H1 (cell line): ENCODE measurements around the gene SHTN1. TPM values are rescaled to one million over a fixed set of nuclear protein-coding genes. Genes with fewer than 3 reads are reported as not detected.

ENCODE experiments used
- CTCF ChIA-PET: fragments of 300-600 bp; sonication (Branson Sonifier 250); formaldehyde crosslinking; loops from one replicate; lab custom pipeline; 2021; ENCODE audit not compliant: partially characterized antibody; lab: Charles Lee
- POLR2A ChIA-PET: fragments of 300-600 bp; sonication (Branson Sonifier 250); formaldehyde crosslinking; loops from one replicate; lab custom pipeline; 2021; ENCODE audit warnings: inconsistent platforms; ENCODE audit not compliant: partially characterized antibody; lab: Charles Lee
- DNase-seq, 2 experiments: peaks; one replicate each; pipeline versions ENCODE4 v3.0.0 to v3.0.0-alpha.2; 2010 to 2022; ENCODE audit warnings: low spot score in 2 of 2, low read depth in 1 of 2, mixed read lengths in 1 of 2
- FAIRE-seq: peaks from 2 replicates; lab custom pipeline; 2011; peaks lifted over from hg19 to GRCh38; lab: Jason Lieb, UNC
- H2AFZ ChIP-seq: 2 replicates; pipeline ENCODE4 v1.8.1; 2012; ENCODE audit warnings: low read length, inconsistent platforms
- H2AK5ac ChIP-seq: 2 replicates; pipeline ENCODE4 v1.6.1; 2013; ENCODE audit warnings: low read depth, low read length
- H2BK120ac ChIP-seq: replicated peaks from 2 replicates; pipeline ENCODE3; 2013; ENCODE audit warnings: low read depth, low read length, inconsistent platforms
- H2BK12ac ChIP-seq: 2 replicates; pipeline ENCODE4 v1.6.1; 2013; ENCODE audit warnings: low read depth, low read length
- H2BK15ac ChIP-seq: 2 replicates; pipeline ENCODE4 v1.6.1; 2013; ENCODE audit warnings: low read length
- H2BK20ac ChIP-seq: 2 replicates; pipeline ENCODE4 v1.6.1; 2013; ENCODE audit warnings: low read length
- H2BK5ac ChIP-seq: 2 replicates; pipeline ENCODE4 v1.6.1; 2013; ENCODE audit warnings: low read depth, low read length
- H3K14ac ChIP-seq: 2 replicates; pipeline ENCODE4 v1.6.1; 2013; ENCODE audit warnings: inconsistent platforms; ENCODE audit not compliant: insufficient read length
- H3K18ac ChIP-seq: 2 replicates; pipeline ENCODE4 v1.6.1; 2013; ENCODE audit warnings: low read length; ENCODE audit errors: extremely low read depth
- H3K23ac ChIP-seq: 2 replicates; pipeline ENCODE4 v1.6.1; 2013; ENCODE audit warnings: inconsistent platforms; ENCODE audit not compliant: insufficient read length
- H3K23me2 ChIP-seq: 2 replicates; pipeline ENCODE4 v1.6.1; 2013; ENCODE audit warnings: low read depth, low read length
- H3K27ac ChIP-seq: 2 replicates; pipeline ENCODE4 v1.6.1; 2011; ENCODE audit warnings: low read depth, low read length, inconsistent platforms
- H3K27me3 ChIP-seq, 4 experiments: replicated peaks in 1 of 4; 1 replicate in 1 of 4; 2 replicates in 3 of 4; pipeline versions ENCODE4 v1.6.1 to v1.8.1; 2011 to 2013; ENCODE audit warnings: low read length in 3 of 4, mild to moderate bottlenecking in 3 of 4, inconsistent platforms in 2 of 4, mixed read lengths in 2 of 4, moderate library complexity in 1 of 4; ENCODE audit not compliant: control insufficient read depth in 3 of 4, insufficient read depth in 3 of 4; ENCODE audit errors: extremely low read depth in 1 of 4
- H3K36me3 ChIP-seq, 4 experiments: 2 replicates each; pipeline versions ENCODE4 v1.6.1 to v1.8.1; 2011 to 2013; ENCODE audit warnings: mild to moderate bottlenecking in 4 of 4, low read length in 3 of 4, moderate library complexity in 2 of 4, control low read depth in 1 of 4, inconsistent platforms in 1 of 4; ENCODE audit not compliant: insufficient read depth in 4 of 4, control insufficient read depth in 2 of 4
- H3K4ac ChIP-seq: replicated peaks from 2 replicates; pipeline ENCODE3; 2013; ENCODE audit warnings: low read length, low read depth, mixed read lengths, inconsistent platforms; ENCODE audit not compliant: insufficient read length
- H3K4me1 ChIP-seq, 4 experiments: replicated peaks in 1 of 4; 1 replicate in 1 of 4; 2 replicates in 3 of 4; pipeline versions ENCODE4 v1.6.1 to v1.8.1; 2011 to 2013; ENCODE audit warnings: low read length in 3 of 4, inconsistent platforms in 2 of 4, mixed read lengths in 1 of 4; ENCODE audit not compliant: insufficient read depth in 4 of 4, control insufficient read depth in 3 of 4
- H3K4me2 ChIP-seq, 2 experiments: 2 replicates each; pipeline versions ENCODE4 v1.6.1 to v1.8.1; 2011 to 2013; ENCODE audit warnings: low read depth in 2 of 2, low read length in 2 of 2, control low read depth in 1 of 2, inconsistent platforms in 1 of 2, mild to moderate bottlenecking in 1 of 2; ENCODE audit not compliant: insufficient read depth in 1 of 2
- H3K4me3 ChIP-seq, 4 experiments: fragments of 200-600, 300-600 bp in 1 of 4; sonication (generic), shearing (Covaris generic), sonication (Bioruptor Twin) in 1 of 4; 2 replicates each; pipeline versions ENCODE4 v1.5.1 to v1.8.1; 2011 to 2016; ENCODE audit warnings: low read length in 4 of 4, low read depth in 3 of 4, control low read depth in 2 of 4, inconsistent platforms in 2 of 4, mild to moderate bottlenecking in 2 of 4, mixed read lengths in 1 of 4, moderate library complexity in 1 of 4; ENCODE audit not compliant: insufficient read depth in 2 of 4; ENCODE audit errors: extremely low read depth in 1 of 4
- H3K56ac ChIP-seq: replicated peaks from 2 replicates; pipeline ENCODE3; 2013; ENCODE audit warnings: low read depth, mild to moderate bottlenecking, mixed read lengths, low read length, inconsistent platforms; ENCODE audit not compliant: insufficient read length
- H3K79me1 ChIP-seq: 2 replicates; pipeline ENCODE4 v1.6.1; 2013; ENCODE audit warnings: low read depth, low read length, control low read depth
- H3K79me2 ChIP-seq, 2 experiments: 2 replicates each; pipeline versions ENCODE4 v1.6.1 to v1.8.1; 2012 to 2013; ENCODE audit warnings: low read length in 2 of 2, mild to moderate bottlenecking in 2 of 2, inconsistent platforms in 1 of 2; ENCODE audit not compliant: insufficient read depth in 2 of 2, control insufficient read depth in 1 of 2
- H3K9ac ChIP-seq, 4 experiments: replicated peaks in 1 of 4; 1 replicate in 1 of 4; 2 replicates in 3 of 4; pipeline versions ENCODE4 v1.6.1 to v1.8.1; 2011 to 2013; ENCODE audit warnings: low read depth in 3 of 4, low read length in 3 of 4, control low read depth in 2 of 4, mild to moderate bottlenecking in 2 of 4, moderate library complexity in 2 of 4, inconsistent platforms in 1 of 4; ENCODE audit errors: extremely low read depth in 1 of 4
- H3K9me3 ChIP-seq, 2 experiments: 2 replicates each; pipeline versions ENCODE4 v1.6.1 to v1.8.1; 2012 to 2013; ENCODE audit warnings: mild to moderate bottlenecking in 2 of 2, moderate library complexity in 2 of 2, control low read depth in 1 of 2, inconsistent platforms in 1 of 2, low read depth in 1 of 2, low read length in 1 of 2, mixed read lengths in 1 of 2; ENCODE audit not compliant: insufficient read depth in 2 of 2
- H4K20me1 ChIP-seq, 2 experiments: replicated peaks in 1 of 2; 2 replicates each; pipeline versions ENCODE3 to v1.8.1; 2011 to 2013; ENCODE audit warnings: inconsistent platforms in 2 of 2, low read length in 2 of 2, mild to moderate bottlenecking in 1 of 2; ENCODE audit not compliant: insufficient read depth in 2 of 2, control insufficient read depth in 1 of 2
- H4K5ac ChIP-seq: 2 replicates; pipeline ENCODE4 v1.6.1; 2013; ENCODE audit warnings: low read length, low read depth, mixed read lengths, inconsistent platforms; ENCODE audit not compliant: insufficient read length
- H4K8ac ChIP-seq: 2 replicates; pipeline ENCODE4 v1.8.0; 2013; ENCODE audit warnings: mild to moderate bottlenecking, moderate library complexity, low read length, inconsistent platforms; ENCODE audit not compliant: insufficient read depth; ENCODE audit errors: extremely low read depth
- H4K91ac ChIP-seq: replicated peaks from 2 replicates; pipeline ENCODE3; 2013; ENCODE audit warnings: low read length, mixed read lengths, inconsistent platforms; ENCODE audit not compliant: insufficient read length
- BRCA1 ChIP-seq: IDR thresholded peaks from 2 replicates; pipeline ENCODE4 v1.6.1; 2012; ENCODE audit warnings: low read depth, low read length, improper control_type of control experiment
- CBX8 ChIP-seq: fragments of 300-800, 300-1000 bp; sonication (generic); IDR thresholded peaks from 2 replicates; pipeline ENCODE4 v1.7.1; 2016; ENCODE audit warnings: low read depth, low read length, borderline replicate concordance
- CHD2 ChIP-seq: IDR thresholded peaks from 2 replicates; pipeline ENCODE4 v1.6.1; 2012; ENCODE audit warnings: low read length, improper control_type of control experiment
- CREB1 ChIP-seq: IDR thresholded peaks from 2 replicates; pipeline ENCODE4 v1.6.1; 2012; ENCODE audit warnings: inconsistent platforms
- E2F6 ChIP-seq: IDR thresholded peaks from 2 replicates; pipeline ENCODE4 v1.6.1; 2012; ENCODE audit warnings: inconsistent platforms
- EGR1 ChIP-seq: IDR thresholded peaks from 2 replicates; pipeline ENCODE4 v1.6.1; 2011; ENCODE audit warnings: low read depth, low read length, borderline replicate concordance
- EZH2 ChIP-seq: fragments of 200-600 bp; sonication (generic); IDR thresholded peaks from 2 replicates; pipeline ENCODE4 v1.7.1; 2012; ENCODE audit warnings: low read depth, mild to moderate bottlenecking, moderate library complexity, low read length, inconsistent platforms; ENCODE audit not compliant: severe bottlenecking
- HDAC2 ChIP-seq, 2 experiments: fragments of 300-600 bp in 1 of 2; sonication (generic) in 1 of 2; IDR thresholded peaks; 2 replicates each; pipeline ENCODE4 v1.6.1; 2011 to 2012; ENCODE audit warnings: low read depth in 2 of 2, low read length in 2 of 2, mild to moderate bottlenecking in 2 of 2, moderate library complexity in 2 of 2, borderline replicate concordance in 1 of 2, inconsistent platforms in 1 of 2
- KDM1A ChIP-seq: fragments of 200-600, 300-600 bp; sonication (generic); IDR thresholded peaks from 2 replicates; pipeline ENCODE4 v1.7.1; 2016; ENCODE audit warnings: mild to moderate bottlenecking, low read length, borderline replicate concordance
- SP1 ChIP-seq: IDR thresholded peaks from 2 replicates; pipeline ENCODE4 v1.6.1; 2011; ENCODE audit warnings: low read depth, low read length
- TBP ChIP-seq: IDR thresholded peaks from 2 replicates; pipeline ENCODE4 v1.6.1; 2011; ENCODE audit warnings: low read depth, low read length, improper control_type of control experiment
- TCF12 ChIP-seq: IDR thresholded peaks from 2 replicates; pipeline ENCODE4 v1.6.1; 2011; ENCODE audit warnings: low read depth, mild to moderate bottlenecking, low read length
- YY1 ChIP-seq: IDR thresholded peaks from 2 replicates; pipeline ENCODE4 v1.6.1; 2011; ENCODE audit warnings: low read depth, mild to moderate bottlenecking, low read length
- WGBS, 2 experiments: shearing (Covaris generic) in 1 of 2; methylation state at CpG; one replicate each; pipeline versions ENCODE4 v1.1.6 to v1.1.7; 2013 to 2015; ENCODE audit warnings: low lambda C conversion rate in 2 of 2, mixed read lengths in 2 of 2, inconsistent platforms in 1 of 2, low coverage in 1 of 2, missing lambda C conversion rate in 1 of 2; ENCODE audit not compliant: insufficient replicate concordance in 2 of 2, insufficient coverage in 1 of 2, insufficient read length in 1 of 2; ENCODE audit errors: extremely low coverage in 1 of 2, missing lambda C conversion rate in 1 of 2; 5-methylcytosine and 5-hydroxymethylcytosine counted together
- polyA plus RNA-seq, 7 experiments: library from polyadenylated mRNA; depleted of rRNA in 3 of 7; stranded (reverse) in 5 of 7; unstranded in 2 of 7; fragments of >200 nt in 5 of 7; fragments of 200-250 nt in 2 of 7; gene quantifications; 1 replicate in 5 of 7; 2 replicates in 1 of 7; 4 replicates in 1 of 7; pipeline versions ENCODE4 v1.2.1 to v1.2.3, GENCODE V29; 2011 to 2013; ENCODE audit warnings: missing spikeins in 2 of 7, mixed read lengths in 2 of 7
- total RNA-seq: library from RNA; stranded (reverse); fragmentation: NEBNext Ultra II Directional; extraction: Animal tissue kit (Norgen Biotek cat#: 25700); gene quantifications from 2 replicates; pipeline ENCODE4 v1.2.1, GENCODE V29; 2021

The SHTN1 gene
- total and polyA plus RNA-seq, 2 of the 8 experiments (the other 6 are each of a cell fraction or from before 2014, with no cell fraction given) = 3.3 to 12.7 TPM

- no peaks in the 10 kb centered on the region for H4K20me1 ChIP-seq
- no peak overlapping the region for H3K4me3 ChIP-seq
- no peak overlapping the region for H4K91ac ChIP-seq
- no peaks in the 10 kb centered on the region for H3K79me2 ChIP-seq
- H2BK5ac ChIP-seq = no peak overlapping the region
- no peak overlapping the region for H3K23ac ChIP-seq
- no peak overlapping the region for H2BK20ac ChIP-seq
- no peak overlapping the region for H2BK12ac ChIP-seq
- ChIA-PET CTCF (interaction anchor here (1.1 to 1.5 kb wide), 2 partner anchors 13 to 80 kb away, joined by 4 read pairs; no protein-coding TSS in a partner anchor), POLR2A (interaction anchor here (1.9 kb wide), 1 partner anchor 9 kb away, joined by 6 read pairs; no protein-coding TSS in a partner anchor)
- H4K8ac ChIP-seq = no peak overlapping the region
- no peaks in the 10 kb centered on the region for H3K79me1 ChIP-seq
- H4K5ac ChIP-seq = no peak overlapping the region
- H3K4ac ChIP-seq = no peak overlapping the region
- H3K4me2 ChIP-seq = no peak overlapping the region
- no peak overlapping the region for H3K56ac ChIP-seq
- DNase-seq = no peak
- H3K27me3 ChIP-seq = no peaks in the 10 kb centered on the region
- 83% methylated on average over 2 of the region's 2 CpGs; no CpG with 5 or more reads in 1 of the 2 experiments for WGBS, 2 experiments
- H2BK120ac ChIP-seq = no peak overlapping the region
- H3K23me2 ChIP-seq = no peaks in the 10 kb centered on the region
- no peak overlapping the region for H3K9ac ChIP-seq
- H3K36me3 ChIP-seq = no peaks in the 10 kb centered on the region
- peaks cover 0 to 14% (median 7%) of the 10 kb centered on the region in 4 experiments; a peak in 5 of 7 replicates for H3K4me1 ChIP-seq
- no peaks in the 10 kb centered on the region; a peak in 1 of 4 replicates for H3K9me3 ChIP-seq
- H2AFZ ChIP-seq = no peak overlapping the region
- no peak for TF ChIP-seq BRCA1
- no peak for TF ChIP-seq E2F6
- no peak for TF ChIP-seq TBP
- no peak for TF ChIP-seq CBX8
- TF ChIP-seq HDAC2 (IDR thresholded peaks at IDR 0.05; ENCODE audit: borderline replicate concordance in 1 of 2, low read depth in 2 of 2, low read length in 2 of 2) = no peak
- TF ChIP-seq TCF12 = no peak
- no peak for TF ChIP-seq CREB1
- TF ChIP-seq KDM1A = no peak
- no peak for TF ChIP-seq CHD2
- TF ChIP-seq YY1 = no peak
- TF ChIP-seq EZH2 = no peak
- no peak for TF ChIP-seq EGR1
- TF ChIP-seq SP1 = no peak
- H2AK5ac ChIP-seq = no peak overlapping the region
- H2BK15ac ChIP-seq = no peak overlapping the region
- H3K27ac ChIP-seq = no peak overlapping the region
- H3K14ac ChIP-seq = no peak overlapping the region
- H3K18ac ChIP-seq = no peak overlapping the region
- FAIRE-seq = no peak
Observed at GRCh38 chr10:116878123-116878522, 126.9 kb downstream of the SHTN1 start.
